Liver (tissue), 3 donors: ENCODE data around the gene SMARCC2.

Experiments used
- CTCF ChIP-seq: fragments of 150-350 bp; IDR thresholded peaks from 2 replicates; pipeline ENCODE4 v1.5.1; 2017; ENCODE audit warnings: improper control_type of control experiment, low read depth, low read length; ENCODE audit not compliant: missing input control
- GABPA ChIP-seq, 2 donors: IDR thresholded peaks in 1 of 2; conservative IDR thresholded peaks in 1 of 2; 2 replicates each; pipeline ENCODE4 v1.6.1; 2016; ENCODE audit warnings: antibody characterized with exemption in 2 of 2, mild to moderate bottlenecking in 1 of 2, moderate library complexity in 1 of 2
- JUND ChIP-seq, 2 donors: IDR thresholded peaks; 2 replicates each; pipeline ENCODE4 v1.6.1; 2016; ENCODE audit warnings: antibody characterized with exemption in 2 of 2
- MAX ChIP-seq: IDR thresholded peaks from 2 replicates; pipeline ENCODE4 v1.6.1; 2016; ENCODE audit warnings: antibody characterized with exemption
- RAD21 ChIP-seq, 2 donors: IDR thresholded peaks; 2 replicates each; pipeline ENCODE4 v1.6.1; 2016; ENCODE audit warnings: antibody characterized with exemption in 2 of 2, mild to moderate bottlenecking in 2 of 2
- REST ChIP-seq: IDR thresholded peaks from 2 replicates; pipeline ENCODE4 v1.6.1; 2016; ENCODE audit warnings: antibody characterized with exemption, mild to moderate bottlenecking
- RXRA ChIP-seq, 2 donors: IDR thresholded peaks; 2 replicates each; pipeline ENCODE4 v1.6.1; 2017 to 2018; ENCODE audit warnings: antibody characterized with exemption in 2 of 2, mild to moderate bottlenecking in 1 of 2
- SP1 ChIP-seq: IDR thresholded peaks from 2 replicates; pipeline ENCODE4 v1.6.1; 2018; ENCODE audit warnings: antibody characterized with exemption, mild to moderate bottlenecking
- TAF1 ChIP-seq: conservative IDR thresholded peaks from 2 replicates; pipeline ENCODE4 v1.6.1; 2016; ENCODE audit warnings: antibody characterized with exemption, mild to moderate bottlenecking
- YY1 ChIP-seq: IDR thresholded peaks from 2 replicates; pipeline ENCODE4 v1.6.1; 2016; ENCODE audit warnings: antibody characterized with exemption, mild to moderate bottlenecking
- TF ChIP-seq, protein P1 (sequence below): IDR thresholded peaks from 2 replicates; pipeline ENCODE4 v1.6.1; 2016; ENCODE audit warnings: antibody characterized with exemption
- donor health status: healthy.
- donor health status: healthy.

GRCh38 chr12:56202838-56203237 is 13.6 kb upstream of the SMARCC2 start:
- TF ChIP-seq RAD21 (IDR thresholded peaks at IDR 0.05), result no peak
- TF ChIP-seq JUND (IDR thresholded peaks at IDR 0.05), result no peak
- TF ChIP-seq CTCF, result no peak
- no peak for TF ChIP-seq SP1
- no peak for TF ChIP-seq YY1
- TF ChIP-seq GABPA (IDR thresholded peaks at IDR 0.05 in 1 of 2, conservative IDR thresholded peaks at IDR 0.05 in 1 of 2), result no peak
- TF ChIP-seq MAX, result no peak
- TF ChIP-seq TAF1, result no peak
- TF ChIP-seq, protein P1, sequence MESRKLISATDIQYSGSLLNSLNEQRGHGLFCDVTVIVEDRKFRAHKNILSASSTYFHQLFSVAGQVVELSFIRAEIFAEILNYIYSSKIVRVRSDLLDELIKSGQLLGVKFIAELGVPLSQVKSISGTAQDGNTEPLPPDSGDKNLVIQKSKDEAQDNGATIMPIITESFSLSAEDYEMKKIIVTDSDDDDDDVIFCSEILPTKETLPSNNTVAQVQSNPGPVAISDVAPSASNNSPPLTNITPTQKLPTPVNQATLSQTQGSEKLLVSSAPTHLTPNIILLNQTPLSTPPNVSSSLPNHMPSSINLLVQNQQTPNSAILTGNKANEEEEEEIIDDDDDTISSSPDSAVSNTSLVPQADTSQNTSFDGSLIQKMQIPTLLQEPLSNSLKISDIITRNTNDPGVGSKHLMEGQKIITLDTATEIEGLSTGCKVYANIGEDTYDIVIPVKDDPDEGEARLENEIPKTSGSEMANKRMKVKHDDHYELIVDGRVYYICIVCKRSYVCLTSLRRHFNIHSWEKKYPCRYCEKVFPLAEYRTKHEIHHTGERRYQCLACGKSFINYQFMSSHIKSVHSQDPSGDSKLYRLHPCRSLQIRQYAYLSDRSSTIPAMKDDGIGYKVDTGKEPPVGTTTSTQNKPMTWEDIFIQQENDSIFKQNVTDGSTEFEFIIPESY, result no peak
- TF ChIP-seq RXRA (IDR thresholded peaks at IDR 0.05), result no peak
- no peak for TF ChIP-seq REST
